Osteocyte (in vitro differentiated cells): ENCODE data around the gene CNOT8. TPM values are rescaled to one million over a fixed set of nuclear protein-coding genes. Genes with fewer than 3 reads are reported as not detected.

Source experiments
- DNase-seq: peaks from one replicate; pipeline ENCODE4 v3.0.0; 2021; ENCODE audit warnings: mixed read lengths; ENCODE audit not compliant: unreplicated experiment; ENCODE audit errors: extremely low spot score
- H3K27ac Mint-ChIP-seq: one replicate; pipeline ENCODE4 v1.8.0; 2021; ENCODE audit warnings: mild to moderate bottlenecking, mixed read lengths; ENCODE audit not compliant: unreplicated experiment
- H3K27me3 Mint-ChIP-seq: one replicate; pipeline ENCODE4 v1.8.0; 2021; ENCODE audit warnings: mixed read lengths; ENCODE audit not compliant: unreplicated experiment
- H3K36me3 Mint-ChIP-seq: one replicate; pipeline ENCODE4 v1.8.0; 2021; ENCODE audit warnings: mixed read lengths; ENCODE audit not compliant: unreplicated experiment
- H3K4me1 Mint-ChIP-seq: one replicate; pipeline ENCODE4 v1.8.0; 2021; ENCODE audit warnings: mixed read lengths; ENCODE audit not compliant: unreplicated experiment
- H3K4me3 Mint-ChIP-seq: one replicate; pipeline ENCODE4 v1.8.0; 2021; ENCODE audit warnings: mild to moderate bottlenecking, moderate library complexity, mixed read lengths; ENCODE audit not compliant: unreplicated experiment
- H3K9me3 Mint-ChIP-seq: one replicate; pipeline ENCODE4 v1.8.0; 2021; ENCODE audit warnings: mixed read lengths; ENCODE audit not compliant: unreplicated experiment
- CTCF ChIP-seq: fragments of 200-600 bp; sonication (generic); IDR thresholded peaks from 2 replicates; pipeline ENCODE4 v1.5.0; 2021; ENCODE audit warnings: antibody characterized with exemption, mild to moderate bottlenecking, moderate library complexity
- total RNA-seq: library from RNA; stranded (reverse); gene quantifications from 2 replicates; pipeline ENCODE4 v1.2.1, GENCODE V29; 2021

CNOT8 gene
- total RNA-seq, 1 donor from 2014 or later: 49.2 TPM

- H3K4me1 Mint-ChIP-seq: peaks cover under 1% of the 10 kb centered on the region
- no peak overlapping the region for H3K4me3 Mint-ChIP-seq
- DNase-seq: no peak
- no peak for TF ChIP-seq CTCF
- H3K36me3 Mint-ChIP-seq: peaks cover 24% of the 10 kb centered on the region
- H3K27ac Mint-ChIP-seq: no peak overlapping the region
- no peaks in the 10 kb centered on the region for H3K9me3 Mint-ChIP-seq
- no peaks in the 10 kb centered on the region for H3K27me3 Mint-ChIP-seq
These were observed 17.2 kb upstream of the CNOT8 start for GRCh38 chr5:154841273-154841661.

GRCh38 chr5:154842689-154843530, 15.5 kb upstream of the CNOT8 start:
- Mint-ChIP-seq H3K9me3 (no peaks in the 10 kb centered on the region), H3K4me1 (peaks cover 4% of the 10 kb centered on the region), H3K27ac (no peak overlapping the region), H3K36me3 (peaks cover 14% of the 10 kb centered on the region), H3K4me3 (no peak overlapping the region), H3K27me3 (no peaks in the 10 kb centered on the region)
- TF ChIP-seq CTCF: no peak
- no peak for DNase-seq

GRCh38 chr5:154844809-154845208, 13.6 kb upstream of the CNOT8 start:
- Mint-ChIP-seq H3K27ac (no peak overlapping the region), H3K9me3 (no peaks in the 10 kb centered on the region), H3K27me3 (no peaks in the 10 kb centered on the region), H3K36me3 (peaks cover 10% of the 10 kb centered on the region), H3K4me3 (no peak overlapping the region), H3K4me1 (peaks cover 12% of the 10 kb centered on the region)
- no peak for DNase-seq
- no peak for TF ChIP-seq CTCF

- H3K36me3 Mint-ChIP-seq: peaks cover 5% of the 10 kb centered on the region
- TF ChIP-seq CTCF: no peak
- peaks cover 30% of the 10 kb centered on the region for H3K4me1 Mint-ChIP-seq
- no peaks in the 10 kb centered on the region for H3K9me3 Mint-ChIP-seq
- no peak for DNase-seq
- peak overlapping the region; percentile 88 for H3K27ac Mint-ChIP-seq
- H3K27me3 Mint-ChIP-seq: no peaks in the 10 kb centered on the region
- peak overlapping the region; percentile 90 for H3K4me3 Mint-ChIP-seq
These were observed 9.1 kb upstream of the CNOT8 start for GRCh38 chr5:154849264-154849785.

GRCh38 chr5:154849791-154850201, 8.6 kb upstream of the CNOT8 start:
- H3K9me3 Mint-ChIP-seq: no peaks in the 10 kb centered on the region
- peaks cover 30% of the 10 kb centered on the region for H3K4me1 Mint-ChIP-seq
- no peaks in the 10 kb centered on the region for H3K27me3 Mint-ChIP-seq
- peaks cover under 1% of the 10 kb centered on the region for H3K36me3 Mint-ChIP-seq
- DNase-seq: no peak
- peak overlapping the region; percentile 90 for H3K4me3 Mint-ChIP-seq
- peak overlapping the region; percentile 88 for H3K27ac Mint-ChIP-seq
- no peak for TF ChIP-seq CTCF
